RWPE1 (cell line): Measurements from ENCODE around the gene GPR45.

ENCODE experiments used
- CTCF ChIA-PET: fragments of 350-600 bp; sonication (Branson Sonifier 250); formaldehyde crosslinking; extraction: SDS; loops from one replicate; lab custom pipeline; 2021; lab: Yijun Ruan, JAX
- POLR2A ChIA-PET: fragments of 400-600 bp; formaldehyde crosslinking; extraction: SDS; loops from one replicate; lab custom pipeline; 2020; ENCODE audit warnings: antibody characterized with exemption; ENCODE audit not compliant: low non-redundant PET; lab: Yijun Ruan, JAX
- DNase-seq: peaks from one replicate; pipeline ENCODE4 v3.0.0; 2012; ENCODE audit warnings: low spot score
- H3K27ac ChIP-seq: fragments of 450-650 bp; 2 replicates; pipeline ENCODE4 v1.5.1; 2017
- TF ChIP-seq, protein P1 (sequence below): fragments of 450-650 bp; conservative IDR thresholded peaks from 2 replicates; pipeline ENCODE4 v1.5.1; 2017; ENCODE audit warnings: low read depth, mild to moderate bottlenecking

Gene GPR45, protein sequence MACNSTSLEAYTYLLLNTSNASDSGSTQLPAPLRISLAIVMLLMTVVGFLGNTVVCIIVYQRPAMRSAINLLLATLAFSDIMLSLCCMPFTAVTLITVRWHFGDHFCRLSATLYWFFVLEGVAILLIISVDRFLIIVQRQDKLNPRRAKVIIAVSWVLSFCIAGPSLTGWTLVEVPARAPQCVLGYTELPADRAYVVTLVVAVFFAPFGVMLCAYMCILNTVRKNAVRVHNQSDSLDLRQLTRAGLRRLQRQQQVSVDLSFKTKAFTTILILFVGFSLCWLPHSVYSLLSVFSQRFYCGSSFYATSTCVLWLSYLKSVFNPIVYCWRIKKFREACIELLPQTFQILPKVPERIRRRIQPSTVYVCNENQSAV

DNA sequence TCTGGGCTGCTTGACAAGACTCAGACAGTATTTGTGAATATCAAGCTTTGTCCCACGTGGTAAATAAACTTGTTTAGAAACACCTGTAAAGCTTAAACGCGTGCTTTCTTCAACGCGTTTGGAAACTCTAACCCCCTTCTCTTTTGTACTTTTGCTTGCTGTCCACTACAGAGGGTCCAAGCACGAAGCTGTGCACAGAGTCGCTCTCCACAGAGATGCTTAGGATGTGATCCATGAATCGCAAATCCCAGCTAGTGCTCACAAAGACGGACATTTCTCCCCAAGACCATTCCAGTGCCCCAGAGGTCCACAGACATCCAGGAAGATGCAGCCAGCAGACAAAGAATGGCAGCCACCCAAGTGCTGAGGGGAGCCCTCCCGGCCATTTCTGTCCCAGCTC is at the start of gene GPR45:
GPR45 (plus strand) TSS at position 301 of the 400 bp plus-strand sequence. CDS start 116 bp downstream, outside the sequence.
- POLR2A ChIA-PET = no interaction called here
- TF ChIP-seq, protein P1, sequence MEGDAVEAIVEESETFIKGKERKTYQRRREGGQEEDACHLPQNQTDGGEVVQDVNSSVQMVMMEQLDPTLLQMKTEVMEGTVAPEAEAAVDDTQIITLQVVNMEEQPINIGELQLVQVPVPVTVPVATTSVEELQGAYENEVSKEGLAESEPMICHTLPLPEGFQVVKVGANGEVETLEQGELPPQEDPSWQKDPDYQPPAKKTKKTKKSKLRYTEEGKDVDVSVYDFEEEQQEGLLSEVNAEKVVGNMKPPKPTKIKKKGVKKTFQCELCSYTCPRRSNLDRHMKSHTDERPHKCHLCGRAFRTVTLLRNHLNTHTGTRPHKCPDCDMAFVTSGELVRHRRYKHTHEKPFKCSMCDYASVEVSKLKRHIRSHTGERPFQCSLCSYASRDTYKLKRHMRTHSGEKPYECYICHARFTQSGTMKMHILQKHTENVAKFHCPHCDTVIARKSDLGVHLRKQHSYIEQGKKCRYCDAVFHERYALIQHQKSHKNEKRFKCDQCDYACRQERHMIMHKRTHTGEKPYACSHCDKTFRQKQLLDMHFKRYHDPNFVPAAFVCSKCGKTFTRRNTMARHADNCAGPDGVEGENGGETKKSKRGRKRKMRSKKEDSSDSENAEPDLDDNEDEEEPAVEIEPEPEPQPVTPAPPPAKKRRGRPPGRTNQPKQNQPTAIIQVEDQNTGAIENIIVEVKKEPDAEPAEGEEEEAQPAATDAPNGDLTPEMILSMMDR = no peak
- no peak for DNase-seq
- H3K27ac ChIP-seq = no peak within 1 kb of the TSS
- CTCF ChIA-PET = no interaction called here

DNA sequence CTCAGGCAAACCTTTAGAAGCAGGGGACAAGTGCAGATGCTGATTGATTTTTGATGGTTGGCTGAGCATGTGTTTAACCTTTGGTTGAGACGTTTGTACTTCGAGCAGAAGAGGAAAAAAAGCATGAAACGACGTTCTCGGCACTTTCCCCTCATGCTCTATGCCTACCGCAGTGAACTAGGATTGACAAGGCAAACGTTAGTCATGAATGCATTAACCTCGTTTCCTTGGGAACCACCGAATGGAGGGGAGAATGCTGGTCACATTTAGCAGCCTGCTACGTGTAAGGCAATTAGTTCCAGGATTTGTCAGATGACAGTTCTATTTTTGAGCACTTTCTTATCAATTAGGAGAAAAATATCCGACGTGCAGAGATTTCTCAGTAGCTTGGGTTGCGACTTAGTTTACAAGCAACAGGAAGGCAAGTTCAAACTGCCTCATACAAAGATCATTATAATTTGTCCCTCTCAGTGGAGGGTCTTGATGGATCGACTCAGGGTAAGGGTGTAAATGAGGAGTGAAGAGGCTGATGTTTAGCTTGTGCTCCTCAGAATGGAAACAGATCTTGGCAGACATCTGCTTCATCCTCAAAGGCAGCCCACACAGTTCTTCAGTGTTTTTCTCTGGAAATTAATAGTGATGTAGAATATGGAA is 47.4 kb upstream of the GPR45 start:
- no peak overlapping the region for H3K27ac ChIP-seq
- ChIA-PET POLR2A (no interaction called here), CTCF (no interaction called here)

DNA sequence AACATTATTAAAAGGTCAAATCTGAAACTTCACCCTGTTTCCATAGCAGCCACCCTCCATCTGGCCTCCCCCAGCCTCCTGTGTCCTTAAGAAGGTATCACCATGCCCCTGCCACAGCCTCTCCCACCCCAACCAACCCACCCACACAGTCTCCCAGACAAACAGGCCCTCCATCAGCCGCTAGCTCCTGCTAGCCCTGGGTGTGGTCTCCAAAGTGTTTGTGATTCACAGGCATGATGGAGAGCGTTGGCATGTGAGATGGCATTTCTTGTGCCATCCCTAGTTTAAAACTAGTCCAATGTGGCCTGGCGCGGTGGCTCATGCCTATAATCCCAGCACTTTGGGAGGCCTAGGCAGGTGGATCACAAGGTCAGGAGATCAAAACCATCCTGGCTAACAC is 44.9 kb upstream of the GPR45 start:
- TF ChIP-seq, protein P1 = no peak
- POLR2A ChIA-PET = no interaction called here
- no peak for DNase-seq
- CTCF ChIA-PET = no interaction called here
- no peak overlapping the region for H3K27ac ChIP-seq

More for the DNA sequence above, 47.4 kb upstream of the GPR45 start:
- DNase-seq = no peak
- TF ChIP-seq, protein P1 = no peak

DNA sequence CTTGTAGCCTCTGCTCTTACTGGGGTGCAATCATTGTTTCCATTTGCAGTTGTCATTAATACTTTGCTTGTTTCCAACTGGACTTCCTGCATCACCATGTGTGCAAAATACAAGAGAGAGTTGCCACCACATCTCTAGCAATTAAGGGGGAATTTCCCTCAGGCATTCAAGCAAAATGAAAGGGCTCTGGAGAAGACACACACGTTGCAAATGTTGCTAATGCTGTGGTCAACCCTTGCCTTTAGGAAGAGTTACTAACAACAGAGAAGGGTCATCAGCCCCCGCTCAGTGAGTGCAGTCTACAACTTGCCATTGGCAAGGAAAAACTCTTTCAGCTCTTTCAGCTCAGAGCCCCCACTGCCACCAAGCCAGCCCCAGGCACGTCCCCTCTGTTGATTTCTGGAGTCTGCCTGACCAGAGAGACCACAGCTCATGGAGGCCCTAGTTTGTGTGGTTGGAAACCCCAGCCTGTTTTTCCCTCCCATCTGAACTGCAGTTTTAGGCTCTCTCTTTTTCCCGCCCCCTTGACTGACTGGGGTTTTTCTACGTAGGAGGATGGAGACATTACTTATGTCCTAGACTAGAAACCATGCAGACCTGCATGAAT is 25.9 kb upstream of the GPR45 start:
- ChIA-PET CTCF (interaction anchor here (0.7 kb wide), 1 partner anchor 1127 kb away, joined by 3 read pairs; no protein-coding TSS in a partner anchor), POLR2A (no interaction called here)
- TF ChIP-seq, protein P1 = no peak
- DNase-seq = no peak
- no peak overlapping the region for H3K27ac ChIP-seq

DNA sequence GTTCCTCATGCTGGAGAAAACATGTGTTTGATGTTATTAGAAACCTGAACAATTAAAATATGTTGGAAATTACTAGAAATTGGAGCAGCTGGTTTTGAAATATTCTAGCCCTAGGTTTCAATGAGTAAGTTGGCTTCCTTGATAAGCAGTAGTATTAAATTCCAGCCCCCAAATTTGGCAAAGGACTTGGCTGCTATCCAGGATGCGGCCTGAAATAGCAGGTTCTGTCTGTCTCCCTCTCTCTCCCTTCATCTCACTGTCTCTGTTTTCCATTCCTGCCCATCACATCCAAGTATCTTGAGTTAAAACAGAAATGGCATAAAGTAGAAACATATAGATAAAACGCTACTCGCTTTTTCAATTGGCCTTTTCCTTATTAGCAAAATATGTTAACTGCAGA is 20.9 kb upstream of the GPR45 start:
- DNase-seq = no peak

DNA sequence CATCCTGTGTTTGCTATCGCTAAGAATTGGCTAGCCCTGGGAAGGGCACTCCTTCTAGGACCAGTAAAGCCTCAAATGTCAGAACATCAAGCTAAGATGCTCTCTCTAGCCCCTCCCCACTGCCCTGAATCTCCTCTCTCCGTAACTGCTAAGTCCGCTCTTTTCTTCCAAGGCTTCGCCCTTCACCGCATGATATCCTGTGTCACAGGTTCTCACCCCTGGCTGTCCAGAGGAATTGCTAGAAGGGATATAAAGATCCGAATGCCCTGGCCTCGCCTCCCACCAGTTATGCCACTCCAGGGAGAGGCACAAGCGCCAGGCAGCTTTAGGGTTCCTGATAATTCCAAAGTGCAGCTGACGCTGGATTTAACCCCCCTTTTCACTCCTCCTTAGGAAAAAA is 17.1 kb upstream of the GPR45 start:
- ChIA-PET POLR2A (no interaction called here), CTCF (no interaction called here)
- no peak overlapping the region for H3K27ac ChIP-seq
- no peak for DNase-seq
- TF ChIP-seq, protein P1 = no peak

More for the DNA sequence above, 20.9 kb upstream of the GPR45 start:
- no peak overlapping the region for H3K27ac ChIP-seq
- TF ChIP-seq, protein P1 = no peak
- CTCF ChIA-PET = interaction anchor here (0.6 kb wide), 1 partner anchor 867 kb away, joined by 3 read pairs; no protein-coding TSS in a partner anchor
- POLR2A ChIA-PET = no interaction called here
